DOHH2 (cell line): Measurements from ENCODE around the gene NOMO2.
"Not testable (repeated sequence)": the region's sequence is repeated elsewhere in the genome, so short reads cannot be mapped to it uniquely, and the experiment has no call there.

ENCODE experiments used
- H3F3A ChIP-seq: fragments of 200-600 bp; sonication (generic), shearing (Covaris generic); 2 replicates; pipeline ENCODE4 v1.6.0; 2016; ENCODE audit warnings: antibody characterized with exemption, mild to moderate bottlenecking; ENCODE audit not compliant: control insufficient read depth, insufficient read depth
- H3K27ac ChIP-seq: fragments of 200-600 bp; sonication (generic); 2 replicates; pipeline ENCODE4 v1.5.1; 2014; ENCODE audit warnings: low read depth, mild to moderate bottlenecking, low read length, moderate library complexity
- H3K27me3 ChIP-seq: fragments of 200-600 bp; sonication (generic); 2 replicates; pipeline ENCODE4 v1.6.1; 2014; ENCODE audit warnings: mild to moderate bottlenecking, low read length, mixed read lengths; ENCODE audit not compliant: control insufficient read depth
- H3K36me3 ChIP-seq: fragments of 200-600 bp; sonication (generic); 2 replicates; pipeline ENCODE4 v1.6.1; 2014; ENCODE audit warnings: mild to moderate bottlenecking, low read length, moderate library complexity, mixed read lengths; ENCODE audit not compliant: control insufficient read depth
- H3K4me1 ChIP-seq: fragments of 200-600 bp; sonication (generic); 2 replicates; pipeline ENCODE4 v1.6.1; 2014; ENCODE audit warnings: mild to moderate bottlenecking, low read length, mixed read lengths; ENCODE audit not compliant: control insufficient read depth
- H3K4me2 ChIP-seq: fragments of 200-600 bp; sonication (generic); 2 replicates; pipeline ENCODE4 v1.6.0; 2014; ENCODE audit warnings: mild to moderate bottlenecking, low read length, moderate library complexity
- H3K4me3 ChIP-seq: fragments of 200-600 bp; sonication (generic); 2 replicates; pipeline ENCODE4 v1.5.1; 2014; ENCODE audit warnings: mild to moderate bottlenecking, low read length, mixed read lengths
- H3K79me2 ChIP-seq: fragments of 200-600 bp; sonication (generic); 2 replicates; pipeline ENCODE4 v1.6.1; 2014; ENCODE audit warnings: mild to moderate bottlenecking, low read length, mixed read lengths; ENCODE audit not compliant: control insufficient read depth
- H3K9me2 ChIP-seq: fragments of 200-600 bp; sonication (generic); replicated peaks from 2 replicates; pipeline ENCODE4 v1.6.1; 2014; ENCODE audit warnings: mild to moderate bottlenecking, low read length, mixed read lengths; ENCODE audit not compliant: control insufficient read depth
- H3K9me3 ChIP-seq: fragments of 200-600 bp; sonication (generic); 2 replicates; pipeline ENCODE4 v1.6.1; 2014; ENCODE audit warnings: antibody characterized with exemption, low read length, mixed read lengths; ENCODE audit not compliant: control insufficient read depth, insufficient read depth
- H4K20me1 ChIP-seq: fragments of 200-600 bp; sonication (generic); 2 replicates; pipeline ENCODE4 v1.6.0; 2014; ENCODE audit warnings: low read depth, mild to moderate bottlenecking, antibody characterized with exemption, low read length, moderate library complexity; ENCODE audit not compliant: control insufficient read depth, insufficient read depth

NOMO2 gene

GRCh38 chr16:18575298-18575917 is 13.5 kb upstream of the NOMO2 start:
- H3K36me3 ChIP-seq, H3K4me1 ChIP-seq, H3K27ac ChIP-seq, H4K20me1 ChIP-seq, H3K9me2 ChIP-seq, H3K9me3 ChIP-seq, H3K4me2 ChIP-seq, H3K4me3 ChIP-seq, H3F3A ChIP-seq, H3K27me3 ChIP-seq, H3K79me2 ChIP-seq: not testable (repeated sequence)

- H3K9me2 ChIP-seq, H3K36me3 ChIP-seq, H3F3A ChIP-seq, H3K4me3 ChIP-seq, H4K20me1 ChIP-seq, H3K27ac ChIP-seq, H3K4me2 ChIP-seq, H3K9me3 ChIP-seq, H3K79me2 ChIP-seq, H3K27me3 ChIP-seq, H3K4me1 ChIP-seq: not testable (repeated sequence)
Observed at GRCh38 chr16:18573887-18574286, 12.0 kb upstream of the NOMO2 start.

DNA sequence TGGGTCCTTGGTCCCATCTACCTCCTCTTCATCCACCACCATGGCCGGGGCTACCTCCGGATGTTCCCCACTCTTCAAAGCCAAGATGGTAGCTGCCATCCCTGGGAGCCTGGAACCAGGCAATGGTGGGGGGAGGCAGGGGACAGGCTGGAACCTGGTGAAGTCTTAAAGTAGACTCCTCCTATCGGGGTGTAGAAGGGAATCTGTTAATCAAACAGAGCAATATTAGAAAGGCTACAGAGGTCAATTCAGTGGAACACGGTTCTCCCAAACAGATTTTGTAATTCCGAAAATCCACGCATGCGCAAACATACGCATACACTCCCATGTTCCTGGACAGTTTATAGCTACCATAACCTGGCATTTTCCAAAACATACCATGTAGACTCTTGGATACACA is 11.1 kb upstream of the NOMO2 start:
- not testable (repeated sequence) for H3K4me2 ChIP-seq, H3K79me2 ChIP-seq, H3K27me3 ChIP-seq, H3K9me3 ChIP-seq, H3K36me3 ChIP-seq, H4K20me1 ChIP-seq, H3F3A ChIP-seq, H3K27ac ChIP-seq, H3K4me3 ChIP-seq, H3K4me1 ChIP-seq, H3K9me2 ChIP-seq

DNA sequence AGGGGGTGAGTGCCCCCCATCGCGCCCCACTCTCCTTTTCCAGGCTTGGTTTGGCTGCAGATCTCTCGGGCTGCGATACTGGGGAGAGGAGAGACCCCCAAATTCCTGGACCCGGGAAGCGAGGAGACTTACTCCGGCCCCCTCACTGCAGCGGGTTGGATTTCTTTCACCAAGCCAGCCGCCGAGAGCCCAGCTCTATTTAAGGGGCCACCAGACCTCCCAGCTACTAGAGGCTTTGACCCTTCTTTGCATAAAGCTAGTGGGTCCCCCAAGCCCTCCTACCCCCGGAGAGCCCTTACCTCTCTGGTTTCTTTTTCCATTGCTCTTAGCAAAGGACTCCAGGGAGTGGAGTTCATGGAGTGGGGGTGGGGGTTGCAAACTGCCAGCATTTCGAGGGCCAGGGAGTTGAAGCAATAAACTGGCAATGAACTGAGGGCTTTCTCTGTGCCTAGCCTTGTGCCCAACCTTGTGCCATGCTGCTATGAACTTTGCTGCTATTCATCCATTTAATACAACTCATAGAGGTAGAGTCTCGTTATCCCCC is 9.5 kb upstream of the NOMO2 start:
- not testable (repeated sequence) for H3K4me2 ChIP-seq, H3K4me1 ChIP-seq, H3K27me3 ChIP-seq, H3K79me2 ChIP-seq, H3K4me3 ChIP-seq, H3K36me3 ChIP-seq, H4K20me1 ChIP-seq, H3K9me3 ChIP-seq, H3K9me2 ChIP-seq, H3K27ac ChIP-seq, H3F3A ChIP-seq

DNA sequence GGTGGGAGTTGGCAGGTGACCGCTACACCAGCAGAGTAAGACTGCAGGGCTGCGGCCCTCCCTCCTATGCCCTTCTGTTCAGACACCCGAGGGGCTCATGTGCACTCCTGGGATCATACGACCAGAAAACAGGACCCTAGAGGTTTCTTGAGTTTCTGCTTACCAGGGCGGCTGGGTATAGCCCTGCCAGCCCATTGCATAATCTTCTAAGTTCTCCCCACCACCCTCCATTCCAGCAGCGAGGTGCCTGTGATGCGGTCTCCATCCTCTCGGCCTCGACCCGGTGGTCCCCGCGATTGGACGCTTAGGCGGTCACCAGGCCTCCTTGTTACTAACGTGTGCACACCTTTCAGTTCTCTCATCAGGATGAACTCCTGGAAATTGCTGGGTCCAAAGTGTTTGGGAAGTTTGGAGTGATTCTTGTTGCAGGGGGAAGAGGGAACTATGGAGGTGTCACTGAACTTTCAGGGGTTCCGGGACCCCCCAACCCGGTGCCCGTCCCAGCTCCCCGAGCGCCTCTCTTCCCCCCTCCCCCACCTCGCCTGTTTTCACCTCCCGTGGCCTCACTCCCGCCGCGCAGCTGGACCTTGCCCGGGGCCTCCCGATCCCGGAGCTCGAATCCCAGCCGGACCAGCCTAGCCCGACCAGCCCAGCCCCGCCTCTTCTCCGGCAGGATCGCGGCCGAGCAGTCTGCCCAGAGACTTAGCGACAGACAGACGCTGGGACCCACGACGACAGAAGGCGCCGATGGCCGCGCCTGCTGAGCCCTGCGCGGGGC is 8.8 kb upstream of the NOMO2 start:
- not testable (repeated sequence) for H3F3A ChIP-seq, H4K20me1 ChIP-seq, H3K4me2 ChIP-seq, H3K9me3 ChIP-seq, H3K4me1 ChIP-seq, H3K36me3 ChIP-seq, H3K4me3 ChIP-seq, H3K27ac ChIP-seq, H3K79me2 ChIP-seq, H3K9me2 ChIP-seq, H3K27me3 ChIP-seq

- not testable (repeated sequence) for H3K36me3 ChIP-seq, H3K27me3 ChIP-seq, H4K20me1 ChIP-seq, H3F3A ChIP-seq, H3K9me2 ChIP-seq, H3K27ac ChIP-seq, H3K4me1 ChIP-seq, H3K9me3 ChIP-seq
- H3K4me3 ChIP-seq: peak overlapping the region; percentile 58
- H3K79me2 ChIP-seq: peaks cover 21% of the 10 kb centered on the region
- peak overlapping the region; percentile 52 for H3K4me2 ChIP-seq
Observed at GRCh38 chr16:18560416-18561220, 1.3 kb downstream of the NOMO2 start.

- H3K27ac ChIP-seq, H3K4me2 ChIP-seq, H4K20me1 ChIP-seq, H3K4me1 ChIP-seq, H3K36me3 ChIP-seq, H3K79me2 ChIP-seq, H3K4me3 ChIP-seq, H3K9me3 ChIP-seq, H3K9me2 ChIP-seq, H3F3A ChIP-seq, H3K27me3 ChIP-seq: not testable (repeated sequence)
Observed at GRCh38 chr16:18553671-18554070, 8.2 kb downstream of the NOMO2 start.

DNA sequence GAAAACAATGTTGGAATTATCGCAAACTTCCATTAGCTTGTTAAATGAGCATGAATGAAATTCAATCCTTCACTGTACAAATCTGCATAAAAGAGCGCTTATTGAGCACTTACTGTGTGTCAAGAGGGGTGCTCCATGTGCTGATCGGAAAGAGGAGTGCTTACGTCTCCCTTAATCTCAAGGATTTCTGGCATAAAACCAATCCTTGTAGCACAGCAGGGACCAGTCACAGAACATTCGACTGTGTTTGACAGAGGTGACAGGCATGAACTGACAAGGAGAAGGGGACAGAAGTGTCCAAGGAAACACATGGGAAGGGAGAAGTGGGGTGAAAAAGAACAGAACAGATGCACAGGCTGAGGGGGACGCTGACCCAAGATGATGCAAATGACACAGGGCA is 14.5 kb downstream of the NOMO2 start:
- not testable (repeated sequence) for H3K4me1 ChIP-seq, H3K4me3 ChIP-seq, H3K4me2 ChIP-seq, H3K9me3 ChIP-seq, H3K27ac ChIP-seq, H3K9me2 ChIP-seq, H3F3A ChIP-seq, H3K79me2 ChIP-seq, H4K20me1 ChIP-seq, H3K36me3 ChIP-seq, H3K27me3 ChIP-seq
